Mononuclear cell (primary cell): Measurements from ENCODE around the gene CERK. TPM values are rescaled to one million over a fixed set of nuclear protein-coding genes. Genes with fewer than 3 reads are reported as not detected.
A peak's percentile ranks its signal among the peaks of the same experiment; 100 is the strongest.

ENCODE experiments used
- H3K27me3 ChIP-seq: 2 replicates; pipeline ENCODE4 v1.6.0; 2011; ENCODE audit warnings: low read length, control low read depth; ENCODE audit not compliant: insufficient read depth
- H3K4me1 ChIP-seq: 2 replicates; pipeline ENCODE4 v1.5.1; 2011; ENCODE audit warnings: mild to moderate bottlenecking, low read length, control low read depth; ENCODE audit not compliant: insufficient read depth
- H3K4me3 ChIP-seq: 2 replicates; pipeline ENCODE4 v1.5.1; 2011; ENCODE audit warnings: mild to moderate bottlenecking, low read length, moderate library complexity
- H3K9me3 ChIP-seq: 2 replicates; pipeline ENCODE4 v1.5.1; 2011; ENCODE audit warnings: low read depth, mild to moderate bottlenecking, control low read depth, low read length
- total RNA-seq: library from RNA; depleted of rRNA; stranded (reverse); fragments of >200 nt; gene quantifications from one replicate; pipeline ENCODE4 v1.2.3, GENCODE V29; 2012

The CERK gene
- total RNA-seq, 1 donor = 53.8 TPM

DNA sequence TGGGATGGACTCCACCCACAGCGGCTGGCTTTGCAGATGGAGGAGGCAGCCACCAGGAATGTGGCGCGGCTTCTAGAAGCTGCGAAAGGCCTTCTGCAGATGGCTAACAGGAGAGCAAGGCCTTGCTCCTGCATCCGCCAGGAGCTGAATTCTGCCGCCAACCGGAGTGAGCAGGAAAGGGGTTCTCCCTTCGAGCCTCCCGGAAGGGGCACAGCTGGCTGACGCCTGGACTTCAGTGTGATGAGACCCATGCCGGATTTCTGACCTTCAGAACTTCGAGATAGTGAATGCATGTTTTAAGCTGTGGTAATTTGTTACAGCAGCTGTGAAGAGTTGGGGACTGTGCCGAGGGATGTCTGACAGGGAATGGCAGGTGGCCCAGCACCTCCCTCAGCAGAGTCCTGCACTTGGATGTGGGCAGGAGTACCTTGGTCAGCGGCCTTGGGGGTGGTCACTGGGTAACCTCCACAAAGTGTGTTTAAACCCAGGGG lies 32.1 kb upstream of the CERK start:
- H3K9me3 ChIP-seq = no peaks in the 10 kb centered on the region
- H3K27me3 ChIP-seq = no peaks in the 10 kb centered on the region
- H3K4me3 ChIP-seq = no peak overlapping the region
- H3K4me1 ChIP-seq = peaks cover 87% of the 10 kb centered on the region

DNA sequence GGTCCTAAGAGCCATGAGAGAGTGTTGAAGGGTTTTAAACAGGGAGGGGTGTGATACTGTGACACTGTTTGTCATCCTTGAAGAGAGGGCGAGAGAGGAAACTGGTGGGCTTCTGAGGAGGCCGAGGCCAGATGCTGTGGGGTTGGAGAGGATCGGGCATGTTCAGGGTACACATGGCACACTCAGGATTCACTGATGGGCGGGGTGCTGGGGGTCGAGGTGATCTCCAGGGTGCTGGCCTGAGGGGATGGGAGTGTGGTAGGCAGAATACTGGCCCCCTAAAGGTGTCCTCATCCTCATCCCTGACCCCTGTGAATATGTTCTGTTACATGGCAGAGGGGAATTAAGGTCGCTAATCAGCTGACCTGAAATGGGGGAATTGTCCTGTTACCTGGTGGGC lies 31.7 kb upstream of the CERK start:
- H3K27me3 ChIP-seq = no peaks in the 10 kb centered on the region
- no peaks in the 10 kb centered on the region for H3K9me3 ChIP-seq
- no peak overlapping the region for H3K4me3 ChIP-seq
- H3K4me1 ChIP-seq = peaks cover 87% of the 10 kb centered on the region

DNA sequence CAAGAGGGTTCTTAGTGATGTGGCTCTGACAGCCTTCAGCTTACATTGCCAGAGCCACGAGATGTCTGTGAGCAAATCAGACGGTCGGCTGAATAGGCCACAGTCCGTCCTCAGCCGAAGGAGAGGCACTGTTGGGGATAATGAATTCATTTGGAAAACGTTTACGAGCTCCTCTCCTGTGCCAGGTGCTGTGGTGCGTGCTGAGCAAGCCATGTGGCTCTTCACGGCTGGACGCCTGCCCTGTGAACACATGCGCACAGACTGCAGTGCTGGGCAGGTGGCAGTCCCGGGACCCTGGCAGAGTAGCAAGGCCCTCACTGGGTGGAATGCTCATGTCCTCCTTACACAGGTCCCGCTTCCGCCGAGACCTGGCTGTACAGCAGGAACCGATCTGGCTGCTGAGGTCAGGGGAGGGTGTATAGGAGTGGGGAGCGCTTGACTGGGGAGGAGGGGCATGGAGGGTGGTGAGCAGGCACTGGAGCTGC lies 31.2 kb upstream of the CERK start:
- Histone ChIP-seq H3K27me3 (no peaks in the 10 kb centered on the region), H3K4me1 (peaks cover 87% of the 10 kb centered on the region), H3K4me3 (no peak overlapping the region), H3K9me3 (no peaks in the 10 kb centered on the region)

DNA sequence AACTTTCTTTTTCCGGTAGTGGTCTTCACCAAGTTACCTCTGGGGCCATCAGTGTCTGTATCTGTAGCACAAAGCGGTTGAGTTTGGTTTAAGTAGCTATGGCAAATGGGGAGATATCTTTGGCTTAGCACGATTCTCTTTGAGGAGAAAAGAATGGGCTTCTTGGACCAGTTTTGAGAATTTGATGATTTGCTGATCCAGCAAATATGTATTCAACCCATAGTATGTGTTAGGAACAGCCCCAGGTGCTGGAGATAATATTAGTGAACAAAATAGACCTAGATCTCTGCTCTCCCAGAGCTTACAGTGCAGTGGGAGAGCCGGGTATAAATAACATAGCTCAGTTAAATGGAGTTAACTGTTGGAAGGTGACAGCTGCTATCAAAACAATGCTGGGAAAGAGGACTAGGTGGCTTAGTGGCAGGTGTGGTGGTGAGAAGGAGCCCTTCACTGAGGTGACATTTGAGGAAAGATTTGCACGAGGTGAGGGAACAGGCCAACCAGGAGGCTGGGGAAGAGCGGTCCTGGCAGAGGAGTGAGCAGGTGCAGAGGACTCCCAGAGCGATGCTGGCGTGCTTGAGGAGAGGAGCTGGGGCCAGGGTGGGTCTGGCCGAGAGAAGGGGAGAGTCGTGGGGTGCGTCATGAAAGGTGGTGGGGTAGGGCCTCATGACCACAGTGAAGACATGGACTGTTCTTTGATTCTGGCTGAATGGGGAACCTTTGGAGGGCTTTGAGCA lies 29.4 kb upstream of the CERK start:
- no peaks in the 10 kb centered on the region for H3K27me3 ChIP-seq
- H3K9me3 ChIP-seq = no peaks in the 10 kb centered on the region
- H3K4me3 ChIP-seq = no peak overlapping the region
- peaks cover 82% of the 10 kb centered on the region for H3K4me1 ChIP-seq

- Histone ChIP-seq H3K27me3 (no peaks in the 10 kb centered on the region), H3K4me3 (no peak overlapping the region), H3K9me3 (no peaks in the 10 kb centered on the region), H3K4me1 (peaks cover 86% of the 10 kb centered on the region)
Observed at GRCh38 chr22:46766611-46767010, 28.6 kb upstream of the CERK start.

GRCh38 chr22:46764779-46765485 lies 26.9 kb upstream of the CERK start:
- Histone ChIP-seq H3K4me1 (peaks cover 76% of the 10 kb centered on the region), H3K9me3 (no peaks in the 10 kb centered on the region), H3K27me3 (no peaks in the 10 kb centered on the region), H3K4me3 (no peak overlapping the region)

DNA sequence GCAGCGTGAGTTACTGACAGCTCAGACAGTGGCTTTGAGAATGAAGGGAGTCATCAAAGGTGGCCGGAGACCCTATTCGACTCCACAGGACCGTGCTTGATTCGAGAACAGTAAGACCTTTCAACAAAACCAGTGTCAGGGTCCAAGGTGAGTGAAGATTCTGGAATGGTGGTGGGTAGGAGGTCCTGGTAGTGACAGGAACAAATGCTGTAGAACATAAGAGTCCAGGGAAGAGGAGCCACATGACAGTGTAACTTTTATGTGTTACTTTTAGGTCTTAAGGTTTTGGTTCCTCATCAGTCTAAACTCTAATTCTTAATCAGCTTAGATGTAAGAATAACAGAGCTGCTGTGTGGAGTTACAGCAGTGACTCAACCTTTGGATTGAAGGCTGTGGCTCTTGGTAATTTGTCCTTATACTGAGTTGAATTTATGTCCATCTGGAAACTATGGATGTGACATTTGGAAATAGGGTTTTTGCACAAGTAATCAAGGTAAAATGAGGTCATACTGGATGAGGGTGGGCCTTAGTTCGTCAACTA lies 26.2 kb upstream of the CERK start:
- no peaks in the 10 kb centered on the region for H3K27me3 ChIP-seq
- peaks cover 69% of the 10 kb centered on the region for H3K4me1 ChIP-seq
- no peak overlapping the region for H3K4me3 ChIP-seq
- H3K9me3 ChIP-seq = no peaks in the 10 kb centered on the region

- Histone ChIP-seq H3K9me3 (no peaks in the 10 kb centered on the region), H3K4me3 (peak overlapping the region; percentile 91), H3K27me3 (no peaks in the 10 kb centered on the region), H3K4me1 (peaks cover 72% of the 10 kb centered on the region)
Observed at GRCh38 chr22:46763051-46763705, 25.1 kb upstream of the CERK start.

- Histone ChIP-seq H3K27me3 (no peaks in the 10 kb centered on the region), H3K4me1 (peaks cover 74% of the 10 kb centered on the region), H3K9me3 (no peaks in the 10 kb centered on the region), H3K4me3 (peak within 1 kb of the TSS; percentile 91)
Observed at GRCh38 chr22:46762238-46763050, 24.4 kb upstream of the CERK start, which contains the start of gene TBC1D22A. Gene TBC1D22A, plus strand, starts transcription at chr22:46762650. Its CDS starts 137 bp downstream, at chr22:46762787.

DNA sequence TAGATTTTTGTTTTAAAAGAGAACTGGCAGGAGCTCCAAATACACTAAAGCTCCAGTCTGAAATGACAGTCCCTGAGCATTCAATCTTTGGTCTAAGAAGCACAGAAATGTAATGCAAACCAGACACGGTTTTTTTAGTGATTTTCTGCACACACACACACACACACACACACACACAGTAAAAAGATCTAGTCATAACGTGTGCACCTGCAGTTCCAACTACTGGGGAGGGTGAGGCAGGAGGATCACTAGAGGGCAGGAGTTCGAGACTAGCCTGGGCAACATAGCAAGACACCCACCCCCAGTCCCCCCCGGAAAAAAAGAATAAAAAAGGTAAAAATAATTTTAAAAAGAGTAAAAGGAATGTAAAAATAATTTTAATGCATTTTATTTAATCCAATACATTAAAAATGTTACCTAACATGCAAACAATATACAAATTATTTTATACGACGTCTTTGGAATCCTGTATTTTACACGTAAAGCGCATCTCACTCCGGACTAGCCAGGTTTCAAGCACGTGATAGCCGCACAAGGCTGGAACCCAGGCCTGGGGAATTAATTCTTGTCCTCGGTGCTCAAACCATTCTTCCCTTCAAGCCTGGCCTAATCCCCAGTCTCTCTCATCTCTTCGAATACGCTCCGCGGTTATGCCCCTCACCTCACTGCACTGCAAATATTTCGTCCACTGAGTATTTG lies 23.6 kb upstream of the CERK start:
- Histone ChIP-seq H3K9me3 (peaks cover under 1% of the 10 kb centered on the region), H3K4me1 (peaks cover 72% of the 10 kb centered on the region), H3K4me3 (peak overlapping the region; percentile 91), H3K27me3 (no peaks in the 10 kb centered on the region)

- Histone ChIP-seq H3K4me3 (no peak overlapping the region), H3K4me1 (peaks cover 72% of the 10 kb centered on the region), H3K9me3 (peaks cover 4% of the 10 kb centered on the region), H3K27me3 (no peaks in the 10 kb centered on the region)
Observed at GRCh38 chr22:46761017-46761416, 23.0 kb upstream of the CERK start.

GRCh38 chr22:46758867-46759290 lies 20.8 kb upstream of the CERK start:
- H3K9me3 ChIP-seq = peaks cover 4% of the 10 kb centered on the region
- peaks cover 73% of the 10 kb centered on the region for H3K4me1 ChIP-seq
- H3K27me3 ChIP-seq = no peaks in the 10 kb centered on the region
- H3K4me3 ChIP-seq = no peak overlapping the region

DNA sequence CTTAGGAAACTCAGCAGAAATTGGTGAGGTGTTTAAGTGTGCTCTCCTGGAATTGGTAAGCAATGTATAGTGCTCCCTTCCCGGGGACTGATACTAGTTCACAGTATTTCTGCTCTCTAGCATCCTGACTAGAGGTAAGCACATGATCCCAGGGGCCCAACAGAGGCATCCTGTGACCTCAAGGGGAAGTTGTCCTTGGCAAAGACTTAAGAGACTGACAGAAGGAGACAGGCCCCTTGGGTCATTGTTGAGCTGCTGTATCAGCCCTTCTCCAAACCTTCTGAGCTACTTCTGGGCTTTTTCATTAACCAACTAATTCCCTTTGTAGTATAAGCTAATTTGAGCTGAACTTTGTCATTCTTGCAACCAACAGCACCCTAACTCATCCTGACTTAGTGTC lies 20.1 kb upstream of the CERK start:
- Histone ChIP-seq H3K9me3 (peaks cover 4% of the 10 kb centered on the region), H3K4me1 (peaks cover 73% of the 10 kb centered on the region), H3K27me3 (no peaks in the 10 kb centered on the region), H3K4me3 (no peak overlapping the region)

GRCh38 chr22:46757104-46757503 lies 19.1 kb upstream of the CERK start:
- Histone ChIP-seq H3K27me3 (no peaks in the 10 kb centered on the region), H3K4me3 (no peak overlapping the region), H3K4me1 (peaks cover 73% of the 10 kb centered on the region), H3K9me3 (peaks cover 4% of the 10 kb centered on the region)
